ENCODE measurements around the gene NELFB. TPM values are rescaled to one million over a fixed set of nuclear protein-coding genes. Genes with fewer than 3 reads are reported as not detected.

NELFB gene
- total and polyA plus RNA-seq, 2 donors = 20.4 to 38.8 TPM

DNA sequence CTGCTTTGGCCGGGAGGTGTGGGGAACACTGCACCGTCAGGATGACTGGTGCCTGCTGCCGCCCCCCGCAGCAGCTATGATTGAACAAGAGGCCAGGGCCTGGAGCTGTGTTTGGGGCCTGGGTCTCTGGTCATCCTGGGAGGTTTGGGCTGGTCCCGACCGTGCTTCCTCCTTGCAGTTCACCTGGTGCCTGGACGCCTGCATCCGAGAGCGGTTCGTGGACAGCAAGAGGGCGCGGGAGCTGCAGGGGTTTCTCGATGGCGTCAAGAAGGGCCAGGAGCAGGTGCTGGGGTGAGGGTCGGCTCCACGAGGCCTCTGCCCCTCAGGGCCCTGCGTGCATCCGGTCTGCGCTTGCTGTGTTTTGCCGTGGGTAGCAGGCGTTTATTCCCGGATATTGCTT, 8.9 kb downstream of the NELFB start:
- 99% methylated on average over 22 of the region's 22 CpGs for WGBS
- DNase-seq (ENCODE audit: low read depth in 6 of 9, low spot score in 9 of 9) = no peak
- H3K9me3 ChIP-seq (ENCODE audit: control insufficient read depth in 2 of 2, insufficient read depth in 1 of 2, low read length in 1 of 2) = no peaks in the 10 kb centered on the region
- no peaks in the 10 kb centered on the region for H3K4me1 ChIP-seq (ENCODE audit: control insufficient read depth in 2 of 2, insufficient read depth in 2 of 2, low read length in 2 of 2)
- H3K4me3 ChIP-seq (ENCODE audit: low read length in 2 of 2) = no peak overlapping the region
- peaks cover 2 to 15% of the 10 kb centered on the region in 2 donors for H3K27me3 ChIP-seq (ENCODE audit: control insufficient read depth in 2 of 2, insufficient read depth in 1 of 2, low read length in 1 of 2)
- peaks cover 43 to 61% of the 10 kb centered on the region in 2 donors for H3K36me3 ChIP-seq (ENCODE audit: control insufficient read depth in 2 of 2, insufficient read depth in 2 of 2, low read length in 1 of 2)
- no peak overlapping the region for H3K27ac ChIP-seq (ENCODE audit: low read depth in 1 of 2, low read length in 1 of 2)

DNA sequence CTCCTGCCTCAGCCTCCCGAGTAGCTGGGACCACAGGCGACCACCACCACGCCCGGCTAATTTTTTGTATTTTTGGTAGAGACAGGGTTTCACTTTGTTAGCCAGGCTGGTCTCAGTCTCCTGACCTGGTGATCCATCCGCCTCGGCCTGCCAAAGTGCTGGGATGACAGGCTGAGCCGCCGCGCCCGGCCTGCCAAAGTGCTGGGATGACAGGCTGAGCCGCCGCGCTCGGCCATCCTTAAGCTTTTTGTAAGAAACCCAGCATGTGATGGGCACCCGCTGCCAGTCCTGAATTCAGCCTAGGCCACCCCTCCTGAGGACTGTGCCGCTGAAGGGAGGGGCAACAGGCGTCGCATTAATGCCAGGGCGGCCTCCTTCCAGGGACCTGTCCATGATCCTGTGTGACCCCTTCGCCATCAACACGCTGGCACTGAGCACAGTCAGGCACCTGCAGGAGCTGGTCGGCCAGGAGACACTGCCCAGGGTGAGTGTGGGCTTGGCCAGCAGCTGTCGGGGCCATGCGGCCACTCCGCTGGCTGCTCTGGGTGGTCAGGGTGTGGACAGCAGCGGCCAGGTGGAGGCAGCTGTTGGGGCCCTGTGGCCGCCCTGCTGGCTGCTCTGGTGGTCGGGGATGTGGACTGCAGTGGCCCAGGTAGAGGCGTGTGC, 10.5 kb downstream of the NELFB start:
- no peak for DNase-seq (ENCODE audit: low read depth in 6 of 9, low spot score in 9 of 9)
- H3K36me3 ChIP-seq (ENCODE audit: control insufficient read depth in 2 of 2, insufficient read depth in 2 of 2, low read length in 1 of 2) = peaks cover 42 to 67% of the 10 kb centered on the region in 2 donors
- WGBS = 95% methylated on average over 29 of the region's 29 CpGs
- H3K4me3 ChIP-seq (ENCODE audit: low read length in 2 of 2) = no peak overlapping the region
- H3K27ac ChIP-seq (ENCODE audit: low read depth in 1 of 2, low read length in 1 of 2) = no peak overlapping the region
- peaks cover 10 to 26% of the 10 kb centered on the region in 2 donors for H3K27me3 ChIP-seq (ENCODE audit: control insufficient read depth in 2 of 2, insufficient read depth in 1 of 2, low read length in 1 of 2)
- no peaks in the 10 kb centered on the region for H3K9me3 ChIP-seq (ENCODE audit: control insufficient read depth in 2 of 2, insufficient read depth in 1 of 2, low read length in 1 of 2)
- no peaks in the 10 kb centered on the region for H3K4me1 ChIP-seq (ENCODE audit: control insufficient read depth in 2 of 2, insufficient read depth in 2 of 2, low read length in 2 of 2)

DNA sequence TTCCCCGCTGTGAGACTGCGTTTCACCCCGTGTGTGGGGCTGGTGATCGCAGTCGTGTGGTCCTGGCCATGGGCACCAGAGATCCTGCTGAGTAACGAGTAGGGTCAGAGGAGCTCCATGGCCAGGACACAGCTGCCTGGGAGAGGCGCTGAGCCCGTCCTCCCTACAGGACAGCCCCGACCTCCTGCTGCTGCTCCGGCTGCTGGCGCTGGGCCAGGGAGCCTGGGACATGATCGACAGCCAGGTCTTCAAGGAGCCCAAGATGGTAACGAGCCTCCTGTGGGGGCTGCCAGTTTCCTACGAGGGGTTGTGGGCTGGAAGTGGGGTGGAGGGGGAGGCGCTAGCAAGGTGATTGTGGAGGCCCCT, 11.0 kb downstream of the NELFB start:
- Histone ChIP-seq H3K4me3 (ENCODE audit: low read length in 2 of 2) (no peak overlapping the region), H3K27ac (ENCODE audit: low read depth in 1 of 2, low read length in 1 of 2) (no peak overlapping the region), H3K27me3 (ENCODE audit: control insufficient read depth in 2 of 2, insufficient read depth in 1 of 2, low read length in 1 of 2) (peaks cover 10 to 29% of the 10 kb centered on the region in 2 donors), H3K9me3 (ENCODE audit: control insufficient read depth in 2 of 2, insufficient read depth in 1 of 2, low read length in 1 of 2) (no peaks in the 10 kb centered on the region), H3K4me1 (ENCODE audit: control insufficient read depth in 2 of 2, insufficient read depth in 2 of 2, low read length in 2 of 2) (peaks cover 4 to 5% of the 10 kb centered on the region in 2 donors), H3K36me3 (ENCODE audit: control insufficient read depth in 2 of 2, insufficient read depth in 2 of 2, low read length in 1 of 2) (peaks cover 42 to 71% of the 10 kb centered on the region in 2 donors)
- WGBS = 98% methylated on average over 15 of the region's 15 CpGs
- DNase-seq (ENCODE audit: low read depth in 6 of 9, low spot score in 9 of 9) = no peak

DNA sequence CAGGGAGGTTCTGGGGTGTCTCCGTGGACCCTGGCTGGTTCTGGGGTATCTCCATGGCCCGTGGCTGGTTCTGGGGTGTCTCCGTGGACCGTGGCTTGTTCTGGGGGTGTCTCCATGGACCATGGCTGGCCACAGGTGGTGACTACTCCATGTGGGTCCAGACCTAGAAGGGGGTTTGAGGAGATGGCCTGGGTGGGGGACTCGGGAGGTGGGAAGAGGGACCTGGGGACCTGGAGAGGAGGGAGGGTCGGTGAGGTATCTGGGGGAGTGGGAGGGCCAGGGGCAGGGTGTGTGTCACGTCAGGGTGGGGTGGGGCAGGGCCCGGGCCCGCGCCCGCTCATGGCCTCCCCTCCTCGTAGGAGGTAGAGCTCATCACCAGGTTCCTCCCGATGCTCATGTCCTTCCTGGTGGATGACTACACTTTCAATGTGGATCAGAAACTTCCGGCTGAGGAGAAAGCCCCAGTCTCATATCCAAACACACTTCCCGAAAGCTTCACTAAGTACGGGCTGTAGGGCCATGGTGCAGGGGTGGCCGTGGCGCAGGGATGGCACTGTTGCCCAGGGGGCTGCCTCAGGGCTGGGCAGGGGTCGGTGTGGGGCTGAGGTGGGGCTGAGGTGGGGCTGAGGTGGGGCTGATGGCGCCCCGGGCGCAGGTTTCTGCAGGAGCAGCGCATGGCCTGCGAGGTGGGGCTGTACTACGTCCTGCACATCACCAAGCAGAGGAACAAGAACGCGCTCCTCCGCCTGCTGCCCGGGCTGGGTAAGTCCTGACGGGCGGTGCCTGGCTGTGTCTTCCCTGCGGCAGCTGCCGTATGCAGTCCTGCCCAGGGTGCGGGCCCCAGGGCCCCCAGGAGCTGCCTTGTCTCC, 11.7 kb downstream of the NELFB start:
- Histone ChIP-seq H3K36me3 (ENCODE audit: control insufficient read depth in 2 of 2, insufficient read depth in 2 of 2, low read length in 1 of 2) (peaks cover 42 to 71% of the 10 kb centered on the region in 2 donors), H3K27me3 (ENCODE audit: control insufficient read depth in 2 of 2, insufficient read depth in 1 of 2, low read length in 1 of 2) (peaks cover 10 to 29% of the 10 kb centered on the region in 2 donors), H3K9me3 (ENCODE audit: control insufficient read depth in 2 of 2, insufficient read depth in 1 of 2, low read length in 1 of 2) (no peaks in the 10 kb centered on the region), H3K4me3 (ENCODE audit: low read length in 2 of 2) (no peak overlapping the region), H3K4me1 (ENCODE audit: control insufficient read depth in 2 of 2, insufficient read depth in 2 of 2, low read length in 2 of 2) (peaks cover 11% of the 10 kb centered on the region in 2 donors), H3K27ac (ENCODE audit: low read depth in 1 of 2, low read length in 1 of 2) (no peak overlapping the region)
- 93% methylated on average over 34 of the region's 34 CpGs for WGBS
- DNase-seq (ENCODE audit: low read depth in 6 of 9, low spot score in 9 of 9) = no peak

DNA sequence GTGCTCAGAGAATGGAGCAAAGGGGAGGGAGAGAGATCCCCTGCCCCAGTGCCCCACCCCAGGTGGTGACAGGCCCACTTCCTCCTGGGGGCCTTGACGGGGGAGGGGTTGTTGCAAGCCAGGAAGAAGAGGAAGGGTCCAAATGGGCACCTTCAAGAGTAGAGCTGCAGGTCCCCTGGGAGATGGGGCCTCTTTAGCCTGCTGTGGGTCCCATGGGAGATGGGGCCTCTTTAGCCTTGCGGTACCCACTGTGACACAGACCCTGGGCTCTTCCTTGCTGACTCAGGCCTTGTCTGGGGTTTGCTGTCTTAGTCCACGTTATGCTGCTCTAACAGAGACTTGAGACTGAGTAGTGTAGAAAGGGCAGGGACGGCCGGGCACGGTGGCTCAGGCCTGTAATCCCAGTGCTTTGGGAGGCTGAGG, 12.8 kb downstream of the NELFB start:
- H3K4me3 ChIP-seq (ENCODE audit: low read length in 2 of 2) = no peak overlapping the region
- peaks cover 50 to 80% of the 10 kb centered on the region in 2 donors for H3K36me3 ChIP-seq (ENCODE audit: control insufficient read depth in 2 of 2, insufficient read depth in 2 of 2, low read length in 1 of 2)
- H3K9me3 ChIP-seq (ENCODE audit: control insufficient read depth in 2 of 2, insufficient read depth in 1 of 2, low read length in 1 of 2) = no peaks in the 10 kb centered on the region
- DNase-seq (ENCODE audit: low read depth in 6 of 9, low spot score in 9 of 9) = no peak
- peaks cover 17 to 22% of the 10 kb centered on the region in 2 donors for H3K4me1 ChIP-seq (ENCODE audit: control insufficient read depth in 2 of 2, insufficient read depth in 2 of 2, low read length in 2 of 2)
- peaks cover 12 to 38% of the 10 kb centered on the region in 2 donors for H3K27me3 ChIP-seq (ENCODE audit: control insufficient read depth in 2 of 2, insufficient read depth in 1 of 2, low read length in 1 of 2)
- H3K27ac ChIP-seq (ENCODE audit: low read depth in 1 of 2, low read length in 1 of 2) = no peak overlapping the region
- WGBS = 97% methylated on average over 6 of the region's 6 CpGs

DNA sequence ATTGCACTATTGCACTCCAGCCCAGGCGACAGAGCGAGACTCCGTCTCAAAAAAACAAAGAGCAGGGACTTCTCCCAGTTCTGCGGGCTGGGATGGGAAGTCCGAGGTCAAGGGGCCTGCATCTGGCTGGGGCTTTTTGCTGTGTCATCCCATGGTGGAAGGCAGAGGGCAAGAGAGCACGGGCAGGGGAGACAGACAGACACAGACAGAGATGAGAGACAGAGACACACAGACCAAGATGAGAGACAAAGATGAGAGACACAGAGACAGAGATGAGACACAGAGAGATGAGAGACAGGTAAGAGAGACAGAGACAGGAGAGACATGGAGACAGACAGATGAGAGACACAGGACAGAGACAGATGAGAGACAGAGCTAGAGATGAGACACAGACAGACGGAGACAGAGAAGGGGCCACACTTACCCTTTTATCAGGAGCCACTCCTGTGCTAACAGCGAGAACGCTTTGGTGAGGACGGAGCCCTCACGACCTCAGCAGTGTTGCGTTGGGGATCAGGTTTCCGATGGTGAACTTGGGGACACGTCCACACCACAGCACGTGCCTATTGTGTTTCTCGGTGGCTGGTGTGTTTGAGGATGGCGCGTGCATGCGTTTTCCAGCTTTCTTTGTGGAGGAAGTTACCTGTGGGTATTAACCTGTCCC, 13.5 kb downstream of the NELFB start:
- H3K4me1 ChIP-seq (ENCODE audit: control insufficient read depth in 2 of 2, insufficient read depth in 2 of 2, low read length in 2 of 2) = peaks cover 17 to 22% of the 10 kb centered on the region in 2 donors
- 88% methylated on average over 19 of the region's 19 CpGs for WGBS
- H3K36me3 ChIP-seq (ENCODE audit: control insufficient read depth in 2 of 2, insufficient read depth in 2 of 2, low read length in 1 of 2) = peaks cover 53 to 79% of the 10 kb centered on the region in 2 donors
- H3K27me3 ChIP-seq (ENCODE audit: control insufficient read depth in 2 of 2, insufficient read depth in 1 of 2, low read length in 1 of 2) = peaks cover 15 to 42% of the 10 kb centered on the region in 2 donors
- DNase-seq (ENCODE audit: low read depth in 6 of 9, low spot score in 9 of 9) = no peak
- H3K9me3 ChIP-seq (ENCODE audit: control insufficient read depth in 2 of 2, insufficient read depth in 1 of 2, low read length in 1 of 2) = no peaks in the 10 kb centered on the region
- H3K27ac ChIP-seq (ENCODE audit: low read depth in 1 of 2, low read length in 1 of 2) = no peak overlapping the region
- no peak overlapping the region for H3K4me3 ChIP-seq (ENCODE audit: low read length in 2 of 2)

DNA sequence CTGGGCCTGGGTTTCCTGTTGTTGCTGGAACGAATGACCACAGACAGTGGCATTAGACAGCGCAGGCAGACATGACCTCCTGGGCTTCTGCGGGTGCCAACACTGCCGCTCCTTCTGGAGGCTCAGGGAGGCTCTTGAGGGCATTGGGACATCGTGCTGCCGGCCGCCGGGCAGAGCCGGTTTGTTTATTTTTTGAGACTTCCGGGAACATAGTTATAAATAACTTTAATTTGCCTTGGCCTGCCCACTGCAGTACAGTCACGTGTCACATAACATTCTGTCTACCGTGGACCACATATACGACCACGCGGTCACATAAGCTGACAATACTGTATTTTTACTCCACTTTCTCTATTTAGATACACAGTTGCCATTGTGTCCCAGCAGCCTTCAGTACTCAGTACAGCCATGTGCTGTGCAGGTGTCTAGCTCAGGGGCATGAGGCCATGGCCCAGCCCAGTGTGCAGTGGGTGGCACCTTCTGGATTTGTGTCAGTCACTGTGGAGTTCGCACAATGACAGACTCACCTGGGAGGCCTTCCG, 14.2 kb downstream of the NELFB start:
- Histone ChIP-seq H3K4me3 (ENCODE audit: low read length in 2 of 2) (no peak overlapping the region), H3K4me1 (ENCODE audit: control insufficient read depth in 2 of 2, insufficient read depth in 2 of 2, low read length in 2 of 2) (peaks cover 17 to 28% of the 10 kb centered on the region in 2 donors), H3K9me3 (ENCODE audit: control insufficient read depth in 2 of 2, insufficient read depth in 1 of 2, low read length in 1 of 2) (no peaks in the 10 kb centered on the region), H3K27ac (ENCODE audit: low read depth in 1 of 2, low read length in 1 of 2) (no peak overlapping the region), H3K36me3 (ENCODE audit: control insufficient read depth in 2 of 2, insufficient read depth in 2 of 2, low read length in 1 of 2) (peaks cover 50 to 77% of the 10 kb centered on the region in 2 donors), H3K27me3 (ENCODE audit: control insufficient read depth in 2 of 2, insufficient read depth in 1 of 2, low read length in 1 of 2) (peaks cover 15 to 48% of the 10 kb centered on the region in 2 donors)
- WGBS = 95% methylated on average over 17 of the region's 17 CpGs
- no peak for DNase-seq (ENCODE audit: low read depth in 6 of 9, low spot score in 9 of 9)

DNA sequence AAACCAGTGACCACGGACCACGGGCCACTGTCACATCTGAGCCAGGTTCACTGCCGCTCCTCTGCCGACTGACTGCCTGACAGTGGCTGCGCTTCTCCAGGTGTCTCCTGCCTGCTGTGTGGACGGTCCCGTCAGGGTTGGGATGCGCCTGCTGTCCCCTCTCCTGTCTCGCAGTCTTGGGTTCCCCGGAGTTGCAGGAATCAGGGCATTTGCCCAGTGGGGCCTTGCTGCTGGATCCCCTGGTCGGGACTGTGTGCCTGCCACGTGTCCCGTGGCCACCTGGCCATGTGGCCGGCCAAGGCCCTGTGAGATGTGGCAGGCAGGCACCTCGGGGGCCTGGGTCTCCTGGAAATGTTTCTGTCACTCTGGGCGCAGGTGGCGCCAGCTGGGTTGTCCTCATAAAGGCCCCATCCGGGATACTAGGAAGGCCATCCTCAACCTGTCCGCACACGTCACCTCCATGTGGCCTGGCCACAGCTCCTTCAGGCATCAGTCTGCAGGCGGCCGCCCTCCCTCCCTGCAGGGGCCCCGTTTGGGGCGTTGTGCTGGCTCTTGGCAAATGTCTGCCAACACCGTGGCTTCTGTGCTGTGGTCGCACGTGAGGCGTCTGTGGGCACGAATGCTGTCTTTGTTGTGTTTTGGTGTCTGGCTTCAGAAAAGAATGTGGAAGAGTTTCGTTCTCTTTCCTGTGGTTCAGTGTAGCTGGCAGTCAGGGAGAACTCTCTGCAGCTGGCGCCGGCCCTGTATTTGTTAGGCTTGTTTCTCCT, 16.0 kb downstream of the NELFB start:
- Histone ChIP-seq H3K27ac (ENCODE audit: low read depth in 1 of 2, low read length in 1 of 2) (peak overlapping the region in 1 of 2 donors; percentile 25), H3K27me3 (ENCODE audit: control insufficient read depth in 2 of 2, insufficient read depth in 1 of 2, low read length in 1 of 2) (peaks cover 20 to 60% of the 10 kb centered on the region in 2 donors), H3K9me3 (ENCODE audit: control insufficient read depth in 2 of 2, insufficient read depth in 1 of 2, low read length in 1 of 2) (no peaks in the 10 kb centered on the region), H3K36me3 (ENCODE audit: control insufficient read depth in 2 of 2, insufficient read depth in 2 of 2, low read length in 1 of 2) (peaks cover 41 to 62% of the 10 kb centered on the region in 2 donors), H3K4me1 (ENCODE audit: control insufficient read depth in 2 of 2, insufficient read depth in 2 of 2, low read length in 2 of 2) (peaks cover 17 to 28% of the 10 kb centered on the region in 2 donors), H3K4me3 (ENCODE audit: low read length in 2 of 2) (no peak overlapping the region)
- peak in 7 of 9 donors; percentile 37 to 90 (median 73) for DNase-seq (ENCODE audit: low read depth in 6 of 9, low spot score in 9 of 9)
- WGBS = 44% methylated on average over 32 of the region's 32 CpGs

Measured in thymus (tissue), 11 donors.